Keratinocyte (primary cell): ENCODE measurements around the gene ABLIM1. TPM values are rescaled to one million over a fixed set of nuclear protein-coding genes. Genes with fewer than 3 reads are reported as not detected.

Experiments used
- DNase-seq: peaks from one replicate; pipeline ENCODE4 v3.0.0-alpha.2; 2011; ENCODE audit warnings: low read depth, missing footprints, low spot score
- FAIRE-seq: peaks from 2 replicates; lab custom pipeline; 2011; peaks lifted over from hg19 to GRCh38; lab: Jason Lieb, UNC
- H2AFZ ChIP-seq: 2 replicates; pipeline ENCODE4 v1.6.0; 2012; ENCODE audit warnings: low read length, control low read depth, inconsistent platforms; ENCODE audit not compliant: control insufficient read depth
- H3K27ac ChIP-seq: 2 replicates; pipeline ENCODE4 v1.5.1; 2011; ENCODE audit warnings: low read length; ENCODE audit not compliant: control insufficient read depth, insufficient read depth
- H3K27me3 ChIP-seq: 3 replicates; pipeline ENCODE4 v1.6.0; 2011; ENCODE audit warnings: low read length; ENCODE audit not compliant: control insufficient read depth, insufficient read depth; ENCODE audit errors: extremely low read depth
- H3K36me3 ChIP-seq, 2 experiments: 2 replicates in 1 of 2; 3 replicates in 1 of 2; pipeline ENCODE4 v1.5.1; 2011; ENCODE audit warnings: low read length in 2 of 2, mild to moderate bottlenecking in 1 of 2; ENCODE audit not compliant: control insufficient read depth in 2 of 2, insufficient read depth in 2 of 2; ENCODE audit errors: extremely low read depth in 1 of 2
- H3K4me1 ChIP-seq: 3 replicates; pipeline ENCODE4 v1.5.1; 2011; ENCODE audit warnings: low read length; ENCODE audit not compliant: control insufficient read depth, insufficient read depth; ENCODE audit errors: extremely low read depth
- H3K4me2 ChIP-seq: 3 replicates; pipeline ENCODE4 v1.6.0; 2011; ENCODE audit warnings: low read depth, low read length; ENCODE audit not compliant: control insufficient read depth, insufficient read depth; ENCODE audit errors: extremely low read depth
- H3K4me3 ChIP-seq, 3 experiments: fragments of 200-600 bp in 1 of 3; sonication (generic) in 1 of 3; 2 replicates in 2 of 3; 3 replicates in 1 of 3; pipeline ENCODE4 v1.5.1; 2011 to 2016; ENCODE audit warnings: low read length in 3 of 3, mild to moderate bottlenecking in 3 of 3, control low read depth in 2 of 3, inconsistent platforms in 1 of 3, low read depth in 1 of 3, mixed read lengths in 1 of 3, mixed run types in 1 of 3, moderate library complexity in 1 of 3; ENCODE audit not compliant: control insufficient read depth in 2 of 3, insufficient read depth in 2 of 3; ENCODE audit errors: extremely low read depth in 1 of 3
- H3K79me2 ChIP-seq: 2 replicates; pipeline ENCODE4 v1.6.0; 2012; ENCODE audit warnings: low read length; ENCODE audit not compliant: control insufficient read depth, insufficient read depth
- H3K9ac ChIP-seq: 3 replicates; pipeline ENCODE4 v1.6.0; 2011; ENCODE audit warnings: low read length; ENCODE audit not compliant: control insufficient read depth, insufficient read depth; ENCODE audit errors: extremely low read depth
- H3K9me1 ChIP-seq: 3 replicates; pipeline ENCODE4 v1.6.0; 2011; ENCODE audit warnings: low read length; ENCODE audit not compliant: control insufficient read depth, insufficient read depth; ENCODE audit errors: extremely low read depth
- H3K9me3 ChIP-seq: 2 replicates; pipeline ENCODE4 v1.5.1; 2012; ENCODE audit warnings: low read depth, low read length; ENCODE audit not compliant: control insufficient read depth
- H4K20me1 ChIP-seq: 3 replicates; pipeline ENCODE4 v1.6.0; 2011; ENCODE audit warnings: low read length; ENCODE audit not compliant: control insufficient read depth, insufficient read depth; ENCODE audit errors: extremely low read depth
- CTCF ChIP-seq, 3 experiments: IDR thresholded peaks in 1 of 3; conservative IDR thresholded peaks in 1 of 3; optimal IDR thresholded peaks in 1 of 3; 2 replicates in 2 of 3; 3 replicates in 1 of 3; pipeline versions ENCODE3 to v1.5.1; 2011; ENCODE audit warnings: low read length in 3 of 3, mild to moderate bottlenecking in 3 of 3, moderate library complexity in 2 of 3, control low read depth in 1 of 3, inconsistent platforms in 1 of 3; ENCODE audit not compliant: insufficient read depth in 2 of 3; ENCODE audit errors: extremely low read depth in 1 of 3
- EZH2 ChIP-seq: IDR thresholded peaks from one replicate; pipeline ENCODE4 v1.6.1; 2012; ENCODE audit warnings: inconsistent platforms, mild to moderate bottlenecking, low read length, moderate library complexity
- dilution Hi-C: fragments of 300-500 bp; cut with MboI; formaldehyde crosslinking; loops from one replicate; pipeline ENCODE4 v1.7.0; 2020; ENCODE audit warnings: low sequenced_read_pairs; ENCODE audit not compliant: extremely low pct_ligation_motif_present
- polyA plus RNA-seq, 5 experiments: library from polyadenylated mRNA; depleted of rRNA in 3 of 5; stranded (reverse) in 3 of 5; stranded (forward) in 1 of 5; unstranded in 1 of 5; fragments of >200 nt; gene quantifications; 1 replicate in 1 of 5; 2 replicates in 3 of 5; 3 replicates in 1 of 5; pipeline versions ENCODE4 v1.2.1 to v1.2.3, GENCODE V29; 2011 to 2012; ENCODE audit warnings: missing spikeins in 2 of 5, low read depth in 1 of 5, low replicate concordance in 1 of 5

The ABLIM1 gene
- polyA plus RNA-seq, 1 donor (not counting 4 experiments of a cell fraction or from before 2014, with no cell fraction given): 55.2 TPM

GRCh38 chr10:114444819-114445218, 213.3 kb downstream of the ABLIM1 start:
- Histone ChIP-seq H3K4me1 (no peaks in the 10 kb centered on the region), H4K20me1 (no peaks in the 10 kb centered on the region), H2AFZ (no peak overlapping the region), H3K9ac (no peak overlapping the region), H3K27me3 (no peaks in the 10 kb centered on the region), H3K9me3 (no peaks in the 10 kb centered on the region), H3K9me1 (no peaks in the 10 kb centered on the region), H3K79me2 (no peaks in the 10 kb centered on the region), H3K4me3 (no peak overlapping the region), H3K4me2 (no peak overlapping the region), H3K27ac (no peak overlapping the region), H3K36me3 (peaks cover 0 to 10% of the 10 kb centered on the region in 2 experiments)
- dilution Hi-C loops: no loop called here
- no peak for FAIRE-seq
- no peak for DNase-seq
- no peak for TF ChIP-seq EZH2
- TF ChIP-seq CTCF (optimal IDR thresholded peaks at IDR 0.05 in 1 of 3, IDR thresholded peaks at IDR 0.05 in 1 of 3, conservative IDR thresholded peaks at IDR 0.05 in 1 of 3; ENCODE audit: extremely low read depth in 1 of 3, insufficient read depth in 2 of 3, low read length in 3 of 3): peak in 1 of 3 experiments; percentile 10

GRCh38 chr10:114442091-114442630, 215.9 kb downstream of the ABLIM1 start:
- H3K27ac ChIP-seq: no peak overlapping the region
- H2AFZ ChIP-seq: no peak overlapping the region
- no peaks in the 10 kb centered on the region for H3K4me1 ChIP-seq
- H3K4me2 ChIP-seq: no peak overlapping the region
- no peaks in the 10 kb centered on the region for H3K79me2 ChIP-seq
- no peaks in the 10 kb centered on the region for H4K20me1 ChIP-seq
- H3K9me3 ChIP-seq: no peaks in the 10 kb centered on the region
- H3K9ac ChIP-seq: no peak overlapping the region
- TF ChIP-seq CTCF (optimal IDR thresholded peaks at IDR 0.05 in 1 of 3, IDR thresholded peaks at IDR 0.05 in 1 of 3, conservative IDR thresholded peaks at IDR 0.05 in 1 of 3; ENCODE audit: extremely low read depth in 1 of 3, insufficient read depth in 2 of 3, low read length in 3 of 3) (no peak), EZH2 (no peak)
- DNase-seq (no peak), FAIRE-seq (no peak)
- H3K27me3 ChIP-seq: no peaks in the 10 kb centered on the region
- dilution Hi-C loops: no loop called here
- H3K9me1 ChIP-seq: no peaks in the 10 kb centered on the region
- H3K36me3 ChIP-seq: peaks cover 7 to 16% of the 10 kb centered on the region in 2 experiments
- no peak overlapping the region for H3K4me3 ChIP-seq
